BJ (cell line): ENCODE measurements around the gene EEF2. TPM values are rescaled to one million over a fixed set of nuclear protein-coding genes. Genes with fewer than 3 reads are reported as not detected.
A peak's percentile ranks its signal among the peaks of the same experiment; 100 is the strongest.

Experiments used
- CTCF ChIA-PET: fragments of 350-600 bp; formaldehyde crosslinking; extraction: SDS; loops from one replicate; lab custom pipeline; 2021; ENCODE audit warnings: antibody characterized with exemption, inconsistent platforms; lab: Yijun Ruan, JAX
- POLR2A ChIA-PET: fragments of 300-600 bp; sonication (Branson Sonifier 250); formaldehyde crosslinking; extraction: SDS; loops from one replicate; lab custom pipeline; 2021; ENCODE audit warnings: antibody characterized with exemption; lab: Charles Lee
- DNase-seq: peaks from one replicate; pipeline ENCODE4 v3.0.0-alpha.2; 2011; ENCODE audit warnings: low read depth
- H3K27me3 ChIP-seq: 2 replicates; pipeline ENCODE4 v1.6.0; 2011; ENCODE audit warnings: low read length; ENCODE audit not compliant: control insufficient read depth, insufficient read depth
- H3K36me3 ChIP-seq: 2 replicates; pipeline ENCODE4 v1.5.1; 2011; ENCODE audit warnings: low read length; ENCODE audit not compliant: control insufficient read depth, insufficient read depth
- H3K4me3 ChIP-seq: 2 replicates; pipeline ENCODE4 v1.5.1; 2011; ENCODE audit warnings: low read depth, mild to moderate bottlenecking, control low read depth, low read length
- CTCF ChIP-seq: IDR thresholded peaks from 2 replicates; pipeline ENCODE4 v1.5.1; 2011; ENCODE audit warnings: low read depth, mild to moderate bottlenecking, control low read depth, inconsistent platforms, low read length, moderate library complexity; ENCODE audit not compliant: insufficient read depth
- polyA plus RNA-seq: library from polyadenylated mRNA; depleted of rRNA; stranded (reverse); fragments of >200 nt; gene quantifications from 2 replicates; pipeline ENCODE4 v1.2.3, GENCODE V29; 2011

The EEF2 gene
- polyA plus RNA-seq, 1 experiment: 2,469 TPM

GRCh38 chr19:3985643-3986259 is 488 bp upstream of the EEF2 start:
- TF ChIP-seq CTCF: no peak

GRCh38 chr19:3984584-3984907 is 717 bp downstream of the EEF2 start:
- ChIA-PET POLR2A (interaction anchor here (1.7 to 2.5 kb wide), 2 partner anchors 14 to 16 kb away, joined by 6 to 18 read pairs; partner anchors contain the start of gene DAPK3), CTCF (interaction anchor here (1.4 to 2.6 kb wide), 5 partner anchors 13 to 219 kb away, joined by 4 to 10 read pairs (median 8); partner anchors contain the start of gene DAPK3)
- TF ChIP-seq CTCF: no peak
- H3K36me3 ChIP-seq: peaks cover 47% of the 10 kb centered on the region
- H3K27me3 ChIP-seq: no peaks in the 10 kb centered on the region
- peak overlapping the region; percentile 68 for H3K4me3 ChIP-seq
- no peak for DNase-seq

More at GRCh38 chr19:3985643-3986259, 488 bp upstream of the EEF2 start:
- Histone ChIP-seq H3K27me3 (no peaks in the 10 kb centered on the region), H3K4me3 (peak overlapping the region; percentile 68), H3K36me3 (peaks cover 35% of the 10 kb centered on the region)
- no peak for DNase-seq
- ChIA-PET POLR2A (interaction anchor here (0.8 to 2.5 kb wide), 3 partner anchors 15 to 22 kb away, joined by 7 to 18 read pairs (median 7); partner anchors contain the start of genes DAPK3 and PIAS4), CTCF (interaction anchor here (0.7 to 2.0 kb wide), 8 partner anchors 10 to 267 kb away, joined by 3 to 8 read pairs (median 4); no protein-coding TSS in a partner anchor)

GRCh38 chr19:3983936-3984583 is 1.2 kb downstream of the EEF2 start:
- Histone ChIP-seq H3K4me3 (peak overlapping the region; percentile 68), H3K36me3 (peaks cover 52% of the 10 kb centered on the region), H3K27me3 (no peaks in the 10 kb centered on the region)
- no peak for DNase-seq
- no peak for TF ChIP-seq CTCF
- ChIA-PET POLR2A (interaction anchor here (1.7 to 2.5 kb wide), 2 partner anchors 13 to 15 kb away, joined by 6 to 18 read pairs; partner anchors contain the start of gene DAPK3), CTCF (interaction anchor here (1.4 to 2.6 kb wide), 5 partner anchors 12 to 220 kb away, joined by 4 to 10 read pairs (median 8); partner anchors contain the start of gene DAPK3)

- CTCF ChIA-PET: interaction anchor here (1.4 to 2.6 kb wide), 3 partner anchors 12 to 220 kb away, joined by 4 to 10 read pairs (median 8); partner anchors contain the start of gene DAPK3
- Histone ChIP-seq H3K4me3 (peak overlapping the region; percentile 68), H3K36me3 (peaks cover 54% of the 10 kb centered on the region), H3K27me3 (no peaks in the 10 kb centered on the region)
- no peak for DNase-seq
- POLR2A ChIA-PET: interaction anchor here (1.7 to 2.5 kb wide), 2 partner anchors 13 to 15 kb away, joined by 6 to 18 read pairs; partner anchors contain the start of gene DAPK3
- no peak for TF ChIP-seq CTCF
Measured at GRCh38 chr19:3983542-3983914, 1.7 kb downstream of the EEF2 start.
